ENCODE data around the gene DHCR7.
A peak's percentile ranks its signal among the peaks of the same experiment; 100 is the strongest.

- peak; percentile 92 to 97 for TF ChIP-seq CTCF (conservative IDR thresholded peaks at IDR 0.05; ENCODE audit: low read depth in 2 of 2)
- no peak for TF ChIP-seq POLR2AphosphoS5 (IDR thresholded peaks at IDR 0.05; ENCODE audit: low read depth)
- TF ChIP-seq EZH2 (IDR thresholded peaks at IDR 0.05; ENCODE audit: low read depth, unreplicated experiment), result no peak
- no peak for TF ChIP-seq REST (IDR thresholded peaks at IDR 0.05; ENCODE audit: unreplicated experiment)
These were observed 27.5 kb downstream of the DHCR7 start for GRCh38 chr11:71420455-71421241.

Measured in GM23338 (cell line).